NCI-H2029 (cell line): ENCODE results near the gene LRRTM4.

Experiments used
- DNase-seq: peaks from one replicate; lab custom pipeline; 2025; lab: John Stamatoyannopoulos, UW

LRRTM4 gene

DNA sequence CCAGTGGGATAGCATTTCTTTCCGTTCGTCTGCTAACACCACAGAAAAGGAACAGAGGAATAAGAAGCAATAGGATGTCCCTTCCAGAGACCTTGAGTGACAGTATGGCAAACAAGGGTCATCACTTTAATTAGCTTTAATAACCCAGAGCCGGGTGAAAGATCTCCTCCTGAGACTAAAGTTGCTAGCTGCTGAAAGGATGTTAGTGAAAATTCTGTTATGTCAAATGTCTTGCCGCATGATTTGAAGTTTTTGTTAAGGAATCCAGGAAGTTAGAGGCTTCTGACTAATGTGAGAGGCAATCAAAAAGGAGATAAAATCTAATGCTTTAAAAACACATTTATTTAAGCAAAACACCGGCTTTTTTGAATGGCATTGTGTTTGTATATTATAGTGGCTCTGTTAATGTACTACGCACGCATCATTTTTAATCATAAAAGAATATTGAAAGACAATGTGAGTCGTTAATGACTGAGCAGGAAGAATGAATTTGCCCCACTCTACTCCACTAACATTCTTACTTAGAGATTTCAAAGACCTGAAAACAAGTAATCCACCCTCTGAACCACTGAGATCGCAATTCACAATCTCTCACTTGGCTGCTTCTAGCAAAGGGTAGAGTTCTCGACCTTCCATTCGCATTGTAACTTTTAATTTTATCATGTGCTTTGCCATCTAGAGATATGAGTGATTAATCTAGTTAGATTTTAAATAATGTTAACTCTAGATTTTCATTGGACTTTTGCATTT is 536.6 kb downstream of the LRRTM4 start:
- DNase-seq = no peak

DNA sequence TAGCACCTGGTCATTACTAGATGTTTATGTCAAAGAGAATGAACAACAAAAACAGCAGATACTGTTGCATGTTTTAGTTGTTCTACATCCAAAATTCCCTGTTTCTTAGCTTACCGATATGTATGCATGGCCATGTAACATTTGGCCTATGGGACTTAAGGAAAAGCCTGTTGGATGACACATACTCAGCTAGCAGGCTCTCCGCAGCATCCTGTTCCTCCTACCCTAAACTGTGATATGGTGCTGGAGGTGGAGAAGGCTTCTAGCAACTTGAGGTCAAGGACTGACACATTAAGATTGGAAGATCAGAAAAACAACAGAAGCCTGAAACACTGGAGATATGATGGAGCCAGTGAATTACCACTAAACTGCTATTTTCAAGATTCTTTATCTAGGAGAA is 537.8 kb downstream of the LRRTM4 start:
- no peak for DNase-seq

GRCh38 chr2:76980067-76980787 is 541.9 kb downstream of the LRRTM4 start:
- DNase-seq = no peak

DNA sequence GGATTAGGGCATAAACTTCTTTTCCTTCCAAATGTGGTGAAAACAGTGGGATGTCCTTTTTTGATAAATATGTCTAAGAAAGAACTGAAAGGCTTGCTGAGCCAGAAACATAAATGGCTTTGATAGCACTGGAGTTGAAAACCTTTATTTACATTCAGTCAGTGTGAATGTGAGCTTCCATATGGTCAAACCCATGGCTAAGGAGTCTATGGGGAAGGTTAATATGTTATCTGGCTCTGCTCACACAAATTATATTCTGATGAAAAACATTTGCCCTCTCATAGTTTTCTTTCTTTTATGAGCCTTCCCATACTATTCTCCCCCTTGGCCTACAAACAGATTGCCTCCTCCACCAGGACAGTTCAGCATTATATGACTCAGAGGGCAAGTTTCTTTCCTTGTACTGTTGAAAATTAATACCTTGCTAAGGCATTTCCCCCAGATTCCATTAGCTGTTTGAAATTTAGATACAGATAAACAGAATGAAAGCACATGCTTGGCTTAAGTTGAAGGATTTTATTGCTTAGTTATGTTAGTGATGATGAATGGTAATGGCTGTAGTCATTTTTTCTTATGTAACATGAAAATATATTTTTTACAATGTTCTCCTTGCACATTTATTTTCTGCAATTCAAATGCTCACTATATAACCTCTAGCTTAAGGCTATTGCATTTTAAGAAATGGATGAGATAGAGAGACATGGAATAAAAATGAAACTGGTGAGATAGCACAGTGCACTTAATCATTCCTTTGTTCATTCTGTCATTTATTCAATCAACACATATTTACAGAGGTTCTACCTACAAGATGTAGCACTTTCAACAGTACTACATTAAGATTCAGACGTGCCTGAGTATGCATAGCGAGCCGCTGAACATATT is 544.1 kb downstream of the LRRTM4 start:
- DNase-seq = no peak

GRCh38 chr2:76975752-76976151 is 546.4 kb downstream of the LRRTM4 start:
- DNase-seq = no peak

DNA sequence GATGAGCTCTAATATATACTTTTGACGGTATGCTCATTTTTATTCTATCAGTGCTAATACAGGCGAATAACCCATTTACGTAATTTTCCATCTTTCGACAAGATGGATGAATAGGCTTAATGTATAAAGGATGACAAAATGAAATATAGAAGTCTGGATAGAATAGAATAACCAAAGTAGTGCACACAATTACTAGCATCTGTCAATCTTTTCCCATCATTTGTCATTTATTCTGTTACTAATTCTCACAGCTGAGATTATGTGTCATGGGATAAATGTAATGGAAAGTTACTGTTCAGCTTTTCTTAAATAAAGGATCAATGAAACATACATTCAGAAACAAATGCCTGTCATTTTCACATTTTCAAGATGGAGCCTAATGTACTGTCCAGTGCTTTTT is 548.6 kb downstream of the LRRTM4 start:
- DNase-seq = no peak

GRCh38 chr2:76965772-76966171 is 556.4 kb downstream of the LRRTM4 start:
- DNase-seq = no peak

- DNase-seq = no peak
These were observed 563.4 kb downstream of the LRRTM4 start for GRCh38 chr2:76958749-76959148.

GRCh38 chr2:76953733-76954347 is 568.3 kb downstream of the LRRTM4 start:
- DNase-seq = peak; percentile 27

- DNase-seq = no peak
These were observed 575.5 kb downstream of the LRRTM4 start for GRCh38 chr2:76946631-76947145.

- no peak for DNase-seq
These were observed 581.6 kb downstream of the LRRTM4 start for GRCh38 chr2:76940559-76940958.

DNA sequence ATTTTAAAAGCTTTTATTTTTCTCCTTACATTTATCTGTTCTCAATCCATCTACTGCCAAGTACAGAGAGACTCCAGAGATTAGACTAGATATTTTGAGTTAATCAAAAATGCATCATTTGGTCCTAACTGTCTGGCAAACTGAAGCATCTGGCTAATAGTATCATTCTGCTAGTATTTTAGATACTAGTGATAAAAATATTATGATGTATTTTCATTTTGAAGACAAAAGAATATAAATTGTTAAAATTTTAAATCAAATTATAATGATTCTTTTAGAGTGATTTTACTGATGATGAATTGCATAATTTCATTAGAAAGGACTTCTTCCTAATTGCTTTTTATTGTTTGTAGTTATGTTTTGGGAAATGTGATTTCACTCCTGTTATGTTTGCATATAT is 584.0 kb downstream of the LRRTM4 start:
- DNase-seq = no peak

DNA sequence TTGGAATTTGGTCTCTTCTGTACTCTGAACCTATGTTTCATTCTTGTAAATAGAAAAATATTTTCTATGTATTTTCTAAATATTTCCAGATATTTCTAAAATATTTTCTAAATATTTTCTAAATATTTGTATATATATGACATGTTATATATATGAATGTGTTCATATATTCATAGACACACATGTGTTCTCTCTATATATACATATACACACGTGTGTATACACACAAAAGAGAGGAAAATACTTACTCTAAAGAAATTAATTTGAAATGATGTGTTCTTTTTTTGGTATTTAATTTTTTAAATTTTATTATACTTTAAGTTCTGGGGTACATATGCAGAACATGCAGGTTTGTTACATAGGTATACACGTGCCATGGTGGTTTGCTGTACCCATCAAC is 589.6 kb downstream of the LRRTM4 start:
- no peak for DNase-seq

GRCh38 chr2:76930056-76930744 is 592.0 kb downstream of the LRRTM4 start:
- no peak for DNase-seq

- DNase-seq = no peak
These were observed 594.1 kb downstream of the LRRTM4 start for GRCh38 chr2:76928026-76928425.

DNA sequence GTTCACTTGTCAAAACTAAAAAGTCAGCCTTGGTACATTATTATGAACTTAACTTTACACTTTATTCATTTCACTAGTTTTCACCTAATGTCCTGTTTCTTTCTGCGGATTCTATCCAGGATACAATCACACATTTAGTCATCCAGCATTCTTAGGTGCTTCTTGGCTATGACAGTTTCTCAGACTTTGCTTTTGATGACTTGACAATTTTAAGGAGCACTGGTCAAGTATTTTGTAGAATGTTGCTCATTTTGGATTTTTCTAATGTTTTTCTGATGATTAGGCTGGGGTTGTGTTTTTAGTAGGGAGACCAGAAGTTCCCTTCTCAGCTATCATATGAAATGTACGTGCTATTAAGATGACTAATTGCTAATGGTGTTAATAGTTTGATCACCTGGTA is 601.2 kb downstream of the LRRTM4 start:
- DNase-seq = no peak

DNA sequence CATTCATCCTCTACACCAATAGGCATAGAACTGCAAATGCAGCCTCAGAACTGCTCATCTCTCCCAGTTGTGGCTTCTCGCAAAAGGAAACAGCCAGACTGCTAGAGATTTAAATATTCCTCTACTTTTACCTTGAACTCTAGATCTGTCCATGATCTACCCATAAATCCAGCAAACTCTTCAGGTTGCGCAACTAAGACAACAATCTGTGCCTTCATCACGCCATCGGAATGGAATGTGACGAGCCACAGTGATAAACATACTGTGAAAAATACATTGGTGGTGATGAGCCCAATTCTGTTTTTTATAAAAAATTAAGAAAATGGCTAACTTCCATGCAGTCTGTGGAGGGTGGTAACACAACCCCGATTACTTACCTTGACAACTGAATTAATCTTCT is 626.7 kb downstream of the LRRTM4 start:
- no peak for DNase-seq

GRCh38 chr2:76870581-76870980 is 651.6 kb downstream of the LRRTM4 start:
- no peak for DNase-seq

GRCh38 chr2:76870011-76870410 is 652.2 kb downstream of the LRRTM4 start:
- no peak for DNase-seq

GRCh38 chr2:76867854-76868253 is 654.3 kb downstream of the LRRTM4 start:
- DNase-seq = no peak

- no peak for DNase-seq
These were observed 655.7 kb downstream of the LRRTM4 start for GRCh38 chr2:76866464-76866863.
